C4-2B (cell line): ENCODE data around the gene FNDC3B.
"Not testable (repeated sequence)": the region's sequence is repeated elsewhere in the genome, so short reads cannot be mapped to it uniquely, and the experiment has no call there.

ENCODE experiments used
- H3K27ac ChIP-seq: fragments of 450-650 bp; 2 replicates; pipeline ENCODE4 v1.5.1; 2017
- ZFX ChIP-seq: fragments of 450-650 bp; IDR thresholded peaks from 2 replicates; pipeline ENCODE4 v1.6.1; 2017
- TF ChIP-seq, protein P1 (sequence below): fragments of 450-650 bp; conservative IDR thresholded peaks from 2 replicates; pipeline ENCODE4 v1.5.1; 2017; ENCODE audit warnings: mild to moderate bottlenecking

The FNDC3B gene

GRCh38 chr3:172233474-172234277 is 194.3 kb downstream of the FNDC3B start:
- TF ChIP-seq ZFX, result no peak
- TF ChIP-seq, protein P1, sequence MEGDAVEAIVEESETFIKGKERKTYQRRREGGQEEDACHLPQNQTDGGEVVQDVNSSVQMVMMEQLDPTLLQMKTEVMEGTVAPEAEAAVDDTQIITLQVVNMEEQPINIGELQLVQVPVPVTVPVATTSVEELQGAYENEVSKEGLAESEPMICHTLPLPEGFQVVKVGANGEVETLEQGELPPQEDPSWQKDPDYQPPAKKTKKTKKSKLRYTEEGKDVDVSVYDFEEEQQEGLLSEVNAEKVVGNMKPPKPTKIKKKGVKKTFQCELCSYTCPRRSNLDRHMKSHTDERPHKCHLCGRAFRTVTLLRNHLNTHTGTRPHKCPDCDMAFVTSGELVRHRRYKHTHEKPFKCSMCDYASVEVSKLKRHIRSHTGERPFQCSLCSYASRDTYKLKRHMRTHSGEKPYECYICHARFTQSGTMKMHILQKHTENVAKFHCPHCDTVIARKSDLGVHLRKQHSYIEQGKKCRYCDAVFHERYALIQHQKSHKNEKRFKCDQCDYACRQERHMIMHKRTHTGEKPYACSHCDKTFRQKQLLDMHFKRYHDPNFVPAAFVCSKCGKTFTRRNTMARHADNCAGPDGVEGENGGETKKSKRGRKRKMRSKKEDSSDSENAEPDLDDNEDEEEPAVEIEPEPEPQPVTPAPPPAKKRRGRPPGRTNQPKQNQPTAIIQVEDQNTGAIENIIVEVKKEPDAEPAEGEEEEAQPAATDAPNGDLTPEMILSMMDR, result no peak
- H3K27ac ChIP-seq, result no peak overlapping the region

GRCh38 chr3:172235698-172236097 is 196.3 kb downstream of the FNDC3B start:
- TF ChIP-seq, protein P1, result no peak
- TF ChIP-seq ZFX, result no peak
- no peak overlapping the region for H3K27ac ChIP-seq

DNA sequence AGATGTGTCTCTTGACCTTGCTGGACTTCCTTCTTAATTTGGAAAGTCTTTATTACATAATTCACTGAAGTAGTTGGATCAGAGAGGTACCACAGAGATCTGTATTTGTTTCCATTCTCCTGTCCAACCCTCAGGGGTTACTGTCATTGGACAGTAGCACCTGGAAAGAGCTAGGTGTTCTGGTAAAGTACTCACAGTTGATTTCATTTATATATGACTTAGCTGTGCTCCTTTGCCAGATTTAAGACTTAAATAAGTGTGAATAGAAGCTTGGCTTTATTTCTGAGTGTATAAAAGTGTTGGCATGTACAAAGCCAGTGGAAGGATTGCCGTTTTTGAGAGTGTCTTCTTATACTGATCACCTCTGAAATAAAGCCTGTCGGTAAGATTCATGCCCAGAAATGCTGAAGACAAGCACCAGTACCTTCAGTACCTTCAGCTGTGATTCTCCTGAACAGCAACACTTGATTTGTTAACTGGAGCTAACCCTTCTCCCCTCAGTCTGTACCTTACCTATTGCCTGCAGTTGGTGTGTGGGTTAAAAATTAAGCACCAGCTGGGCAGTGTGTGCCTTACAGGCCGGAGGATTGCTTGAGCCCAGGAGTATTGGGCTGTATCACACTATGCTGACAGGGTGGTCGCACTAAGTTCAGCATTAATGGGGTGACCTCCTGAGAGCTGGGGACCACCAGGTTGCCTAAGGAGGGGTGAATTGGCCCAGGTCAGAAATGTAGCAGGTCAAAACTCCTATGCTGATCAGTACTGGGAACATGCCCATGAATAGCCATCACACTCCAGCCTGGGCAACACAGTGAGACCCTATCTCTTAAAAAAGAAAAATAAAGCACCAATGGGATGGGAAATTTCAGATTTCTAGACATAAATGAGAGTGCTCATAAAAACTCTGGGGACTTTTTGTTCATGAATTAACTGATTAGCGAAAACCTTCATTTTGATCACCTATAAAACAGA is 197.7 kb downstream of the FNDC3B start:
- H3K27ac ChIP-seq, result no peak overlapping the region
- TF ChIP-seq ZFX, result no peak
- TF ChIP-seq, protein P1, result no peak

- H3K27ac ChIP-seq, result no peak overlapping the region
- TF ChIP-seq ZFX, result no peak
- TF ChIP-seq, protein P1, result no peak
Measured at GRCh38 chr3:172238188-172238587, 198.8 kb downstream of the FNDC3B start.

GRCh38 chr3:172239218-172239790 is 199.9 kb downstream of the FNDC3B start:
- TF ChIP-seq ZFX, result no peak
- TF ChIP-seq, protein P1, result no peak
- no peak overlapping the region for H3K27ac ChIP-seq

GRCh38 chr3:172241405-172241804 is 202.0 kb downstream of the FNDC3B start:
- H3K27ac ChIP-seq, result no peak overlapping the region
- TF ChIP-seq, protein P1, result no peak
- TF ChIP-seq ZFX, result no peak

DNA sequence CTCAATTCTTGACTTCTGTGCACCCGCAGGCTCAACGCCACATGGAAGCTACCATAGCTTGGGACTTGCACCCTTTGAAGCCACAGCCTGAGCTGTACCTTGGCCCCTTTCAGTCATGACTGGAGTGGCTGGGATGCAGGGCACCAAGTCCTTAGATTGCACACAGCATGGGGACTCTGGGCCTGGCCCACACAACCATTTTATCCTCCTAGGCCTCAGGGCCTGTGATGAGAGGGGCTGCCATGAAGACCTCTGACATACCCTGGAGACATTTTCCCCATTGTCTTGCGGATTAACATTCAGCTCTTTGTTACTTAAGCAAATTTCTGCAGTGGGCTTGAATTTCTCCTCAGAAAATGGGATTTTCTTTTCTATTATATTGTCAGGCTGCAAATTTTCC is 203.1 kb downstream of the FNDC3B start:
- not testable (repeated sequence) for H3K27ac ChIP-seq

DNA sequence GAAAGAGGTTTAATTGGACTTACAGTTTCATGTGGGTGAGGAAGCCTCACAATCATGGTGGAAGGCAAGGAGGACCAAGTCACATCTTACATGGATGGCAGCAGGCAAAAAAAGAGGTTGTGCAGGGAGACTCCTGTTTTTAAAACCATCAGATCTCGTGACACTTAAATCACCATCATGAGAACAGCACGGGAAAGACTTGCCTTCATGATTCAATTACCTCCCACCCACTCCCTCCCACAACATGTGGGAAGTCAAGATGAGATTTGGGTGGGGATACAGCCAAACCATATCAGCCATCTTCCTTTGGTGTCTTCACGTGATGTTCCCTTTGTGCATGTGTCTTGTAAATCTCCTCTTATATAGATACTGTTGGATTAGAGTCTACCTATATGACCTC is 204.0 kb downstream of the FNDC3B start:
- H3K27ac ChIP-seq, result not testable (repeated sequence)
